SU-DHL-6 (cell line): ENCODE results near the gene SH3BP5.

Experiments
- H2AFZ ChIP-seq: fragments of 200-600 bp; sonication (generic); 2 replicates; pipeline ENCODE4 v1.6.1; 2014; ENCODE audit warnings: low read depth, mild to moderate bottlenecking, moderate library complexity, mixed read lengths, antibody characterized with exemption, low read length; ENCODE audit not compliant: severe bottlenecking
- H3F3A ChIP-seq: fragments of 200-600 bp; shearing (Covaris generic); 2 replicates; pipeline ENCODE4 v1.6.0; 2016; ENCODE audit warnings: antibody characterized with exemption, mild to moderate bottlenecking; ENCODE audit not compliant: insufficient read depth
- H3K27ac ChIP-seq: fragments of 200-600 bp; sonication (generic); 2 replicates; pipeline ENCODE4 v1.5.1; 2016; ENCODE audit warnings: low read depth, mild to moderate bottlenecking, low read length, moderate library complexity, mixed read lengths
- H3K27me3 ChIP-seq: fragments of 200-600 bp; sonication (generic), shearing (Covaris generic); 2 replicates; pipeline ENCODE4 v1.6.0; 2014; ENCODE audit warnings: mild to moderate bottlenecking, low read length
- H3K36me3 ChIP-seq: fragments of 200-600 bp; sonication (generic); 2 replicates; pipeline ENCODE4 v1.6.1; 2014; ENCODE audit warnings: mild to moderate bottlenecking, low read length, mixed read lengths
- H3K4me2 ChIP-seq: fragments of 300-600, 200-600 bp; shearing (Covaris generic), sonication (generic); 2 replicates; pipeline ENCODE4 v1.6.0; 2014; ENCODE audit warnings: low read length, low read depth, mild to moderate bottlenecking; ENCODE audit not compliant: poor library complexity, severe bottlenecking
- H3K4me3 ChIP-seq: fragments of 200-600 bp; sonication (generic); 2 replicates; pipeline ENCODE4 v1.5.1; 2014; ENCODE audit warnings: antibody characterized with exemption, low read length, mild to moderate bottlenecking, mixed read lengths; ENCODE audit not compliant: insufficient read depth, poor library complexity, severe bottlenecking
- H3K79me2 ChIP-seq: fragments of 200-600 bp; sonication (generic); 2 replicates; pipeline ENCODE4 v1.6.1; 2014; ENCODE audit warnings: mild to moderate bottlenecking, low read length, moderate library complexity; ENCODE audit not compliant: insufficient read depth
- H3K9ac ChIP-seq: fragments of 200-600 bp; sonication (generic); 2 replicates; pipeline ENCODE4 v1.7.0; 2014; ENCODE audit warnings: mild to moderate bottlenecking, low read length
- H3K9me2 ChIP-seq: fragments of 200-600 bp; sonication (generic); replicated peaks from 2 replicates; pipeline ENCODE4 v1.6.1; 2014; ENCODE audit warnings: low read length; ENCODE audit not compliant: insufficient read depth
- H3K9me3 ChIP-seq: fragments of 200-600 bp; sonication (generic); 2 replicates; pipeline ENCODE4 v1.6.1; 2014; ENCODE audit warnings: low read length, mixed read lengths; ENCODE audit not compliant: insufficient read depth
- H4K20me1 ChIP-seq: fragments of 200-600 bp; sonication (generic); 2 replicates; pipeline ENCODE4 v1.6.1; 2014; ENCODE audit warnings: low read depth, mild to moderate bottlenecking, antibody characterized with exemption, low read length, moderate library complexity, mixed read lengths
- EZH2phosphoT487 ChIP-seq: fragments of 200-600 bp; sonication (generic), shearing (Covaris generic); conservative IDR thresholded peaks from 2 replicates; pipeline ENCODE4 v1.6.1; 2018; ENCODE audit warnings: mild to moderate bottlenecking, antibody characterized with exemption, low read length, moderate library complexity, mixed read lengths
- TF ChIP-seq, protein P1 (sequence below): fragments of 200-600 bp; sonication (generic); IDR thresholded peaks from one replicate; pipeline ENCODE4 v1.5.1; 2017; ENCODE audit warnings: antibody characterized with exemption, mild to moderate bottlenecking, low read length, moderate library complexity; ENCODE audit not compliant: insufficient read depth, poor library complexity, severe bottlenecking

The SH3BP5 gene

DNA sequence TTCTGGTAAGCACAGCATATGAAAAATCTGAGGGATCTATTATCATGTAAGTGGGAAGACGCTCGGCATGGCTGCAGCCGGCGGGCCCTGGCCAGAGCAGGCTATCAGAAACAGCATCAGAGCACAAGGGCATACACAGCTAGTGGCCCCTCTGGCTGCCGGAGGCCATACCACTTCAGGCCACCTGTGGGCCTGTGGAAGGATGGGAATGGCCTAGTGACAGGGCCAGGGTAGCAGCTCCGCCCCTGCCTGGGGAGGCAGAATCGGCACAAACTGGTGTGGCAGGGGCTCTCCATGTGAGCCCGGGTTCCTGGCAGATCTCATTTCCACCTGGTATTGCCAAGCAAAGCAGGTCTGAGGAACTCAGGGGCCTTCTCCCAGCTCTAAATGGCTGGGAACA, 46.4 kb downstream of the SH3BP5 start:
- H3K27ac ChIP-seq = no peak overlapping the region
- no peak overlapping the region for H3K4me3 ChIP-seq
- H3K36me3 ChIP-seq = no peaks in the 10 kb centered on the region
- H4K20me1 ChIP-seq = no peaks in the 10 kb centered on the region
- no peak overlapping the region for H3K9ac ChIP-seq
- no peaks in the 10 kb centered on the region for H3K9me2 ChIP-seq
- H3K9me3 ChIP-seq = no peaks in the 10 kb centered on the region
- TF ChIP-seq, protein P1, sequence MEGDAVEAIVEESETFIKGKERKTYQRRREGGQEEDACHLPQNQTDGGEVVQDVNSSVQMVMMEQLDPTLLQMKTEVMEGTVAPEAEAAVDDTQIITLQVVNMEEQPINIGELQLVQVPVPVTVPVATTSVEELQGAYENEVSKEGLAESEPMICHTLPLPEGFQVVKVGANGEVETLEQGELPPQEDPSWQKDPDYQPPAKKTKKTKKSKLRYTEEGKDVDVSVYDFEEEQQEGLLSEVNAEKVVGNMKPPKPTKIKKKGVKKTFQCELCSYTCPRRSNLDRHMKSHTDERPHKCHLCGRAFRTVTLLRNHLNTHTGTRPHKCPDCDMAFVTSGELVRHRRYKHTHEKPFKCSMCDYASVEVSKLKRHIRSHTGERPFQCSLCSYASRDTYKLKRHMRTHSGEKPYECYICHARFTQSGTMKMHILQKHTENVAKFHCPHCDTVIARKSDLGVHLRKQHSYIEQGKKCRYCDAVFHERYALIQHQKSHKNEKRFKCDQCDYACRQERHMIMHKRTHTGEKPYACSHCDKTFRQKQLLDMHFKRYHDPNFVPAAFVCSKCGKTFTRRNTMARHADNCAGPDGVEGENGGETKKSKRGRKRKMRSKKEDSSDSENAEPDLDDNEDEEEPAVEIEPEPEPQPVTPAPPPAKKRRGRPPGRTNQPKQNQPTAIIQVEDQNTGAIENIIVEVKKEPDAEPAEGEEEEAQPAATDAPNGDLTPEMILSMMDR = no peak
- TF ChIP-seq EZH2phosphoT487 = no peak
- H3K27me3 ChIP-seq = no peaks in the 10 kb centered on the region
- H2AFZ ChIP-seq = no peak overlapping the region
- H3F3A ChIP-seq = no peaks in the 10 kb centered on the region
- no peaks in the 10 kb centered on the region for H3K79me2 ChIP-seq
- H3K4me2 ChIP-seq = no peak overlapping the region

DNA sequence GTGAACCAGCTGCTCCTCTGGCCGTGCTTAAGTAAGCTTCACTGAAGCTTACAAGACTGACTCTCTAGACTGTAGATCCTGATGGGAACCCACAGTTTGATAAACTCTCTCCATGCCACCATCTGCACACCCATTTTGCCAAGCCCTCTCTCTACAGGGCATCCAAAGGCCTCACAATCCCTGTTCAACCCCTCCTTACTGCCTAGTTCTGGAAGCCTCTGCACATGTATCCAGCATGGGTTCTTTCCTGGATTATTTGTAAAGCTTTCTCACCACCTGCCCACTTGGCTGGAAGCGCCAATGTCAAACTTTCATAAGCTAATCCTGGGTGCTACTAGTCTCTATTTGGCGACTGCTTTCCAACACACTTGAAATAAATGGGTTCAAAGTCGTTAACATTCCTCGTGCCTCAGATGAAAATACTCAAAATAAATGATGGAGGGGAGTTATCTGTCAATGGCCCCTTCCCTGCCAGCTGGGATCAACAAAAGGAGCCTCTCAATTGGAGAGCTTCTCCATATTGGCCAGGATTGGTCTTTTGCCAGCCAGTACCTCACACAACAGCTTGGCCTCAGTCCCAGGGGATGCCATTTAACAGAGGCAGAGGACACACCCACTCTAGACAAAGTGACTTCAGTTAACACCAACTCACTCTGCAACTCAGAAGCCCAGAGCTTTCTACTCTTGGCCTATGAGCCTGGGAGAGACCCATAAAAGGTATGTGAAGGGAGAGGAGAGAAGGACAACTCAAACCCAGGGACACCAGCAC, 48.1 kb downstream of the SH3BP5 start:
- no peak overlapping the region for H3K9ac ChIP-seq
- H3K79me2 ChIP-seq = no peaks in the 10 kb centered on the region

DNA sequence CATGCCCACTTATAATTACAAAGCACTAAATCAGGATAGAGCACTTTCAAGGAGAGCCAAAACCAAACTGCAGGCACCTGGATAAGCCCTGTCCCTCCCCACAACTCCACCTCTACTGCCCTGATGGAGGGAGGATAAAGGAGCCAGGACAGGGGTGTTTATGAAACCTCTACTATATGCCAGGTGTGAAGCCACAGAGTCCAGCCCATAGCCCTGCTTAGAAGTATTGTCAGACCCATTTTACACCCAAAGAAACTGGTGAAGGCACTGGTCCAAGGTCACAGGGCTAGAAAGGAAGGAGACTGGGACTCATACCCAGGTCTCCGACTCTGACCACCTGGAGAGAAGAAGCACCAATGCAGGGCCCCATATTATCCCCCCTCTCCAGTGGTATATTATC, 48.7 kb downstream of the SH3BP5 start:
- Histone ChIP-seq H3K9ac (no peak overlapping the region), H3K4me3 (no peak overlapping the region), H3K27ac (no peak overlapping the region), H2AFZ (no peak overlapping the region), H3K9me2 (no peaks in the 10 kb centered on the region), H4K20me1 (no peaks in the 10 kb centered on the region), H3K27me3 (no peaks in the 10 kb centered on the region), H3K36me3 (no peaks in the 10 kb centered on the region), H3F3A (no peaks in the 10 kb centered on the region), H3K9me3 (no peaks in the 10 kb centered on the region), H3K4me2 (no peak overlapping the region), H3K79me2 (no peaks in the 10 kb centered on the region)
- no peak for TF ChIP-seq EZH2phosphoT487
- TF ChIP-seq, protein P1 = no peak

More for the DNA sequence above, 48.1 kb downstream of the SH3BP5 start:
- Histone ChIP-seq H3K27ac (no peak overlapping the region), H3K9me3 (no peaks in the 10 kb centered on the region), H3K4me3 (no peak overlapping the region), H3K36me3 (no peaks in the 10 kb centered on the region), H3K27me3 (no peaks in the 10 kb centered on the region), H3F3A (no peaks in the 10 kb centered on the region), H3K9me2 (no peaks in the 10 kb centered on the region), H2AFZ (no peak overlapping the region), H3K4me2 (no peak overlapping the region), H4K20me1 (no peaks in the 10 kb centered on the region)
- TF ChIP-seq, protein P1 = no peak
- TF ChIP-seq EZH2phosphoT487 = no peak
